Dendritic cell treated with granulocyte-macrophage colony-stimulating factor and Interleukin-4, amounts not matched to agents 40 ng/mL and 50 ng/mL, for 4 days (primary cell): ENCODE data around the gene FXYD6.

Experiments
- H3K27ac Mint-ChIP-seq: one replicate; pipeline ENCODE4 v1.8.0; 2022; ENCODE audit warnings: mild to moderate bottlenecking, mixed read lengths
- H3K27me3 Mint-ChIP-seq: one replicate; pipeline ENCODE4 v1.8.0; 2022; ENCODE audit warnings: mild to moderate bottlenecking, mixed read lengths
- H3K36me3 Mint-ChIP-seq: one replicate; pipeline ENCODE4 v1.8.0; 2022; ENCODE audit warnings: low read depth, mixed read lengths
- H3K4me1 Mint-ChIP-seq: one replicate; pipeline ENCODE4 v1.8.0; 2022; ENCODE audit warnings: low read depth, mixed read lengths
- H3K4me3 Mint-ChIP-seq: one replicate; pipeline ENCODE4 v1.8.0; 2022; ENCODE audit warnings: mild to moderate bottlenecking, moderate library complexity, mixed read lengths
- H3K9me3 Mint-ChIP-seq: one replicate; pipeline ENCODE4 v1.8.0; 2022; ENCODE audit warnings: mixed read lengths
- intact Hi-C: fragments of 100-400 bp; cut with micrococcal nuclease; formaldehyde crosslinking; loops from one replicate; pipeline ENCODE4 v1.15.0; 2022

Gene FXYD6

DNA sequence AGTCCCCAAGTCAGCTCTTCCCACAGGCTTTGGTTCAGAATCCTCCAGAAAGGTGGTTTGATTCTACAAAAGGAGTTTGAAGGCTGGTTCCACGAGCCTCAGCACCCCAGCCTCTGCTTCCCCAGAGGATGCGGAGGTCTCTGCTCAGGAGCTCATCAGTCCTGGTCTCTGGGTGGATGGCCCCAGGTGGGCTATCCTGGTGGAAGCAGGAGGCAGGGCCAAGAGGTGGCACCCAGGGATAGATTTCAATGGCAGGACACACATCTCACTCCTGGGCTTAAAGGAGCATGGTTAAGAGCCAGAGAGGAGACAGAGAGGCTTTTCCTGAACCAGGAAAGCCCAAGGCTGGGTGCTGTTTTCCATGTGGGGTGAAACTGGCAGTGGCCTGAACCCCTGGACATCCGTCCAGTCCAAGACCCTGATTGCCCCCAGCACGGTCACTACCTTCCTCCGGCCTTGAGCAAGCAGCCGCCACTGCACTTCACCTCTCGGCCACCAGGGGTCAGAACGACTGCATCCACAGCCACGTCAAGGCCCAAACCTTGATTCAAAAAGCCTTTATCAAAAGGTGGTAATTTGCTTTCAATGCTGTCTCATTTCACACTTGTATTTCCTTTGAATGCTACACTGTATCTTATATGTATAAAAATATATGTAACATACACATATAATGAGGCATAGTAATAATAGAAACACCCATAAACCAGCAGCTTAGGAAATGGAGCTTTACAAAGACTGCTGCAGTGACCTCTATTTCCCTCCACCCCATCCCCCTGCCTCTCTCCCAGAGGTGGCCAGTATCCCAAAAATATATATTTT lies 32.6 kb downstream of the FXYD6 start:
- Mint-ChIP-seq H3K27me3 (no peaks in the 10 kb centered on the region), H3K9me3 (no peaks in the 10 kb centered on the region), H3K4me3 (no peak overlapping the region), H3K4me1 (peaks cover 46% of the 10 kb centered on the region), H3K27ac (peak overlapping the region; percentile 27), H3K36me3 (no peaks in the 10 kb centered on the region)
- intact Hi-C loops: loop anchor here (1.0 to 5.0 kb wide), 3 partner anchors 63 to 208 kb away; no protein-coding TSS in a partner anchor

- peak overlapping the region; percentile 78 for H3K27ac Mint-ChIP-seq
- H3K4me3 Mint-ChIP-seq: no peak overlapping the region
- no peaks in the 10 kb centered on the region for H3K9me3 Mint-ChIP-seq
- intact Hi-C loops: loop anchor here (5.0 kb wide), 1 partner anchor 210 kb away; no protein-coding TSS in a partner anchor
- no peaks in the 10 kb centered on the region for H3K36me3 Mint-ChIP-seq
- peaks cover 55% of the 10 kb centered on the region for H3K4me1 Mint-ChIP-seq
- H3K27me3 Mint-ChIP-seq: peaks cover 2% of the 10 kb centered on the region
Measured at GRCh38 chr11:117842131-117842941, 34.1 kb downstream of the FXYD6 start.

- Mint-ChIP-seq H3K36me3 (no peaks in the 10 kb centered on the region), H3K27ac (peak overlapping the region; percentile 78), H3K27me3 (peaks cover 2% of the 10 kb centered on the region), H3K9me3 (no peaks in the 10 kb centered on the region), H3K4me1 (peaks cover 62% of the 10 kb centered on the region), H3K4me3 (no peak overlapping the region)
- intact Hi-C loops: loop anchor here (5.0 kb wide), 1 partner anchor 211 kb away; no protein-coding TSS in a partner anchor
Measured at GRCh38 chr11:117841551-117842031, 34.9 kb downstream of the FXYD6 start.

- no peaks in the 10 kb centered on the region for H3K9me3 Mint-ChIP-seq
- peaks cover 68% of the 10 kb centered on the region for H3K4me1 Mint-ChIP-seq
- H3K27ac Mint-ChIP-seq: peak overlapping the region; percentile 78
- no peaks in the 10 kb centered on the region for H3K36me3 Mint-ChIP-seq
- H3K4me3 Mint-ChIP-seq: no peak overlapping the region
- intact Hi-C loops: loop anchor here (5.0 kb wide), 1 partner anchor 211 kb away; no protein-coding TSS in a partner anchor
- H3K27me3 Mint-ChIP-seq: peaks cover 2% of the 10 kb centered on the region
Measured at GRCh38 chr11:117840881-117841550, 35.4 kb downstream of the FXYD6 start.

DNA sequence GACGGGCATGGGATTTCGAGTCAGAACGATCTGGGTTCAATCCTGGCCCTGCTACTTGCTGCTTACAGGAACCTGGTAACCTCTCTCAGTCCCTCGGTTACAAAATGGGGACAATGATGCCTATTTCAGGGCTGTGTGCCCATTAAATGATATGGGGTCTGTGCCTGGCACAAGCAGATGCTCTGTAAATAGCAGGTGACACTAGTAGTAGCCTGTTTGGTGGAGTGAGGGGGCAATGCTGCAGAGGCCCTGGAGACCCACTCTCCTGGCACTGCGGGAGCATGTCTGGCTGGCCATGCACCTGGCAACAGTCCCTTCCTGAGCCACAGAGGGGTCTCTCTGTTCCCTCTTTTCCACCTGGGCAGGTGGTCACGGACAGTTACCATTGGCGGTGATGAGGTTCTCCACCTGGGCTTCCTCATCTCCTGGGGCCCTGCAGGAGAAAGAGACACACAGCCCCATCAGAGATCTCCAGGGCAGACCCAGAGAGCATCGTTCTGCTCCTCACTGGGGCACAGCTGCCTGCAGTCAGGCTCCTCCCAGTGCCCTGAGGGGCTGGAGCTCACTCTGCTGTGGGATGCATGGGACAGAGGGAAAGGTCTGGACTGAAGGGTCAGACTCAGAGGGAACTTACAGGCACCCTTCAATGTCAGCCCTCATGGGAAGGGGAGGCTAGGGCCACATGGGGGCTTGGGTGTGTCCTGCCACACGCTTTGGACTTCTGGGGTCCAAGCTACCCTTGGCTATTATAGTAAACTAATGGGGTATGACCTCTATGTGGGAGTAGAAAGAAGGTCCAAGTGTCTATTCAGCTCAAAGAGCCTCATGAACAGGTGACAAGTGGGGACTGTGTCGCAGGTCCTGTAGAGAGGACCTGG lies 36.3 kb downstream of the FXYD6 start:
- peaks cover 2% of the 10 kb centered on the region for H3K27me3 Mint-ChIP-seq
- no peak overlapping the region for H3K4me3 Mint-ChIP-seq
- no peaks in the 10 kb centered on the region for H3K36me3 Mint-ChIP-seq
- intact Hi-C loops: loop anchor here (5.0 kb wide), 1 partner anchor 212 kb away; no protein-coding TSS in a partner anchor
- H3K9me3 Mint-ChIP-seq: no peaks in the 10 kb centered on the region
- H3K27ac Mint-ChIP-seq: no peak overlapping the region
- H3K4me1 Mint-ChIP-seq: peaks cover 75% of the 10 kb centered on the region

- Mint-ChIP-seq H3K9me3 (no peaks in the 10 kb centered on the region), H3K27ac (no peak overlapping the region), H3K36me3 (no peaks in the 10 kb centered on the region), H3K4me3 (no peak overlapping the region), H3K4me1 (peaks cover 81% of the 10 kb centered on the region), H3K27me3 (peaks cover 2% of the 10 kb centered on the region)
- intact Hi-C loops: no loop called here
Measured at GRCh38 chr11:117839380-117839881, 37.0 kb downstream of the FXYD6 start.

- Mint-ChIP-seq H3K36me3 (no peaks in the 10 kb centered on the region), H3K27me3 (peaks cover 3% of the 10 kb centered on the region), H3K9me3 (no peaks in the 10 kb centered on the region), H3K27ac (no peak overlapping the region), H3K4me3 (no peak overlapping the region), H3K4me1 (peaks cover 86% of the 10 kb centered on the region)
- intact Hi-C loops: no loop called here
Measured at GRCh38 chr11:117838901-117839300, 37.6 kb downstream of the FXYD6 start.

DNA sequence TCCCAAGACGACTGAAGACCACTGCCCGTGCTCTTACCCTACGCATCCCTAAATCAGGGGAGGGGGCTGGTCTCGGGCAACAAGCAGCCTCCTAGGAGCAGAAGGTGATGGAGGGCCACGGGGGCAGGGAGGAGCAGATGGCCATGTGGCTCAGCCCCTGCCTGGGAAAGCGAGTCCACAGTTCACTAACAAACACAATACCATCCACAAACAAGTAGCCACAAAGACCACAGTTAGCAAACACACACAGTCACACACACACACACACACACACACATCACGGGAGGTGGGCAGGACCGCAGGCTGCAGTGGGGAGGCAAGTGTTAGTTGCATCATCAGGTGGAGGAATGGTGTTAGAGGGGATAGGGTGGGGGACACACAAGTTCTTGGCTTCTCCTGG lies 38.7 kb downstream of the FXYD6 start:
- intact Hi-C loops: no loop called here
- peak overlapping the region; percentile 43 for H3K27ac Mint-ChIP-seq
- peaks cover 89% of the 10 kb centered on the region for H3K4me1 Mint-ChIP-seq
- H3K4me3 Mint-ChIP-seq: no peak overlapping the region
- H3K27me3 Mint-ChIP-seq: peaks cover 4% of the 10 kb centered on the region
- H3K36me3 Mint-ChIP-seq: no peaks in the 10 kb centered on the region
- H3K9me3 Mint-ChIP-seq: no peaks in the 10 kb centered on the region

DNA sequence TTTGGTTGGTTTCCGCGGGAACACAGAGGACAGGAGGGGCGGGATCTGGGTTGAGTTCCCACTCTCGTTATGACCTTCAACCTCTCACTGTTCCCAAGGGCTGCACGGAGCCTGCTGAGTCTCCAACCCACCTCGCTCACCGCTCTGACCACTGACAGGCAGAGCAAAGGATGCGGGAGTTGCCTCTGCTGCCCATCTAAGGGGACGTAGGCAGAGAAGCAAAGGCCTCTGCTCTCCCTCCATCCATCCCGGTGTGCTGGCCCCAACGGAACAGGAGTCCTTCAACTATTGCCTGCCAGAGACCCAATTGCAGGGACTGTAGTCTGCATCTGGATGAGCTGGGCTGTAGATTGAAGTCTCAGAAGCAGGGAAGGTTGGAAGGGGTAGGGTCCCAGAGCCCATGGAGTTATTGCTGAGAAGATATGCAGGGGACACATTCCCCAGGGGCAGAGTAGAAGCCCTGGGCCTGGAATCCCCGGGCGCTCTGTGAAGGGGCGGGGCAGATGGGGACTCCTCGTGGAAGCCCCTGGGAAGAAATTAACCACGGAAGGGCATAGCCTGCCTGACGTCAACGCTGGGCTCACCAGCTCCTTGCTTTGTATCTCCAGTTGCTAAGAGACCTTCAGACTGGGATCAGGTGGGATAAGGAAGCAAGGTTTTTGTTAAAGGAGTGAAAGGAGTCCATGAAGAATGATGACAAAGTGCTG lies 39.2 kb downstream of the FXYD6 start:
- H3K4me1 Mint-ChIP-seq: peaks cover 89% of the 10 kb centered on the region
- H3K9me3 Mint-ChIP-seq: no peaks in the 10 kb centered on the region
- H3K36me3 Mint-ChIP-seq: no peaks in the 10 kb centered on the region
- peak overlapping the region; percentile 43 for H3K27ac Mint-ChIP-seq
- no peak overlapping the region for H3K4me3 Mint-ChIP-seq
- intact Hi-C loops: no loop called here
- H3K27me3 Mint-ChIP-seq: peaks cover 4% of the 10 kb centered on the region

GRCh38 chr11:117836077-117836960 lies 40.1 kb downstream of the FXYD6 start:
- Mint-ChIP-seq H3K36me3 (no peaks in the 10 kb centered on the region), H3K27ac (peak overlapping the region; percentile 39), H3K27me3 (peaks cover 6% of the 10 kb centered on the region), H3K4me1 (peaks cover 86% of the 10 kb centered on the region), H3K9me3 (no peaks in the 10 kb centered on the region), H3K4me3 (peak overlapping the region; percentile 4)
- intact Hi-C loops: no loop called here

DNA sequence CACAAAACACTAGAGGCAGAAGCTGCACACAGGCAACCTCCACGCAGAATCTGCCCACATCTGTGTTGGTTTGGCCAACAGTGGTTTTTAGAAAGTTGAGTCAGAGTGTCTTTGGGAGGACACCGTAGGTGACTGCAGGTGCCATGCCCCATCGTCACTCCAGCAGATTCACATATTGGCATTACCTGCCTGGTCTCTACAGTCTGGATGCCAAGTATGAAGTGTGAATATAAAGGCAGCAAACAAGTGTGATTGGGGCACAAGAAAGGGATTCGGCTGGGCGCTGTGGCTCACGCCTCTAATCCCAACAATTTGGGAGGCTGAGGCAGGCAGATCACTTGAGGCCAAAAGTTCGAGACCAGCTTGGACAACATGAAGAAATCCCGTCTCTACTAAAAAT lies 40.9 kb downstream of the FXYD6 start:
- Mint-ChIP-seq H3K27ac (no peak overlapping the region), H3K9me3 (no peaks in the 10 kb centered on the region), H3K36me3 (no peaks in the 10 kb centered on the region), H3K4me1 (peaks cover 86% of the 10 kb centered on the region), H3K27me3 (peaks cover 7% of the 10 kb centered on the region), H3K4me3 (no peak overlapping the region)
- intact Hi-C loops: no loop called here
